ENCODE data around the gene DGKE.

DGKE gene

GRCh38 chr17:56887552-56888467 is 53.9 kb downstream of the DGKE start:
- in situ Hi-C loops (cut with HindIII; ENCODE audit: low sequenced_read_pairs) = no loop called here

- in situ Hi-C loops (cut with HindIII; ENCODE audit: low sequenced_read_pairs) = no loop called here
Observed at GRCh38 chr17:56890390-56890789, 56.4 kb downstream of the DGKE start.

DNA sequence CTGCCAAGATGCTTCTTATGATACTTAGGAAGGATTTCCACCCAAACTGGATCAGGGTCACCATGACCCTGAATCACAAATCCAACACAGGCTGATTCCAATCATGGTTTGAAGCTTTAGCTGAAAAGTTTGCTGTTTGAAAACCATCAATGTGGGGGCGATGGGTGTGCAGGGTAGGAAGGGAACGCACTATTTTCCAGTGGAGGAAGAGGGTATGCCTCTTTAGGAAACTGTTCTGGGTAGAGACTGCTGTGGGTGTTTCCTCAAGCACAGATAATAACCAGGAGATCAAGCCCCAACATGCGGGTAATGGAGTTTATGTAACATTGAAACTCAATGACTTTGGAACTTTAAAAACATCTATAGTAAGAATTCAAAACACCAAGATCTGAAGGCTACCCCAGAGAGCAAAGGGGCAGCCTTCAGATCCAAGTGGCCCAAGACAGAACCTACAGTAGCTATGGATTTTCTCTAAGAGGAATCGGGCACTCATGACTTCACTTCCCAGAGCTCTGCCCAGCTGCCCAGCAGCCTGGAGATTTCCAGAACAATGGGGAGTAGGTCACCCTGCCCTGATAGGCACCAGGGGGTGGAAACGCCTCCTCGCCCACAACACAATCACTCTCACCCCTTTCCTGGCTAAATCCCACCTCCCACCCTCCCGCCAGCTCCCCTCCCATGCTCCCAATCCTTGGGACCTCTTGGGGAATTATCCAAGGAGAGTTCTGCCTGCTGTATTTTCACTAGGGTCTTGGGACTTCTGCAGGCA is 57.1 kb downstream of the DGKE start:
- in situ Hi-C loops (cut with HindIII; ENCODE audit: low sequenced_read_pairs) = no loop called here

- in situ Hi-C loops (cut with HindIII; ENCODE audit: low sequenced_read_pairs) = no loop called here
Observed at GRCh38 chr17:56891751-56892150, 57.8 kb downstream of the DGKE start.

DNA sequence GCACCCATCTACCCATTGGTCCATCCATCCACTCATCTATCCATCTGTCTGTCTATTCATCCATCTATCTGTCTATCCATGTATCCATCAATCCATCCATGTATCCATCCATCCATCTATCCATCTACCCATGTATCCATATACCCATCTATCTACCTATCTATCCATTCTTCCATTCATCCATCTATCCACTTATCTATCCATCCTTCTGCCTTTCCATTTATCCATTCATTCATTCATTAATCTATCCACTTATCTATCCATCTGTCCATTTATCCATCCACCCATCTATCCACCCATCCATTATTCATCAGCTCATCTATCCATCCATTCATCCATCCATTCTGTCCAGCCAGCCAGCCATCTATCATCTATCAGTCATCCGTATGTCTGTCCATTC is 58.4 kb downstream of the DGKE start:
- in situ Hi-C loops (cut with HindIII; ENCODE audit: low sequenced_read_pairs) = no loop called here

DNA sequence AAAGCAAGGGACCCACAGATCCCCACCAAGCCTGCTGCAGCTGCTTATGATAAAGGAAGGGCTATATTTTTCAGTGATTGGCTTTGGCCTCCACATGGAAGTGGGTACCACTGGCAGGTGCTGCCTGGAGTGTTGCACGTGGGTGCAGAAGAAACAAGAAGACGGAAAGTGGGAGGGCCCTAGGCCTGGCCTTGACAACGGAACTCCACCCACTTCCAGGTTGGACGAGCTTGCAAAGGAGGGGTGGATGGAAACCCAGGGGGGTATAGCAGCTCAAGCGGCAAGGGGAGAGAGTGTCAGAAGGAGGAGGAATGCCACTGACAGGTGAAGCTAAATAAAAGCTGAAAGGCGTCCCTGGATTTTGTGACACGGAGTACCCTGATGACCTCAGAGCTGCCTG is 59.6 kb downstream of the DGKE start:
- in situ Hi-C loops (cut with HindIII; ENCODE audit: low sequenced_read_pairs) = no loop called here

DNA sequence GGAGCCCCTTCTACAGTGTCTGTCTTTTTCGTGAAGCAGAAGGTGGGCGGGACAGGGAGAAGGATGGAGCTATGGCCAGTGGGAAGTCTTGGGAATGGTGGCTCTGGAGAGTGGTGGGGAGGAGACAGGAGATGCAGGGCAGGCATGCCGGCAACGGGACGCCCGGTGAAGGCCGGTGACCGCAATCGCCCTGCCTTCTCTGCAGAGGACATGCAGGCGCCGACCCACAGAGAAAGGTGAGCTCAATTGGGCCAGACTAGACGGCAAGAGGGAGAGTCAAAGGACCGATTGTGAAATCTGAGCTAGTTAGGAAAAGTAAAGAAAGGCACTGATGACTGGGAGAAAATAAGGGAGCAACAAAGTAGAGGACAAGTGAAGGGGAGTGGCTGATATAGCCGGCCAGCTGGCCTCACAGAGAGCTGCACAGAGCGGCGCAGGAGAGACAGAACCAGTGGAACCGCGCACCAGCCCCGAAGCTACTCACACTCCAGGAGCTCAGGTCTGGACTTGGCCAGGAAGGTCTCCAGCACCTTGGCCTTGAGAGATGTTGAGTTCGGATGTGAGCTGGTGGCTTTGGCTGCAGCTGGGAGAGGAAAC is 61.0 kb downstream of the DGKE start:
- in situ Hi-C loops (cut with HindIII; ENCODE audit: low sequenced_read_pairs) = no loop called here

DNA sequence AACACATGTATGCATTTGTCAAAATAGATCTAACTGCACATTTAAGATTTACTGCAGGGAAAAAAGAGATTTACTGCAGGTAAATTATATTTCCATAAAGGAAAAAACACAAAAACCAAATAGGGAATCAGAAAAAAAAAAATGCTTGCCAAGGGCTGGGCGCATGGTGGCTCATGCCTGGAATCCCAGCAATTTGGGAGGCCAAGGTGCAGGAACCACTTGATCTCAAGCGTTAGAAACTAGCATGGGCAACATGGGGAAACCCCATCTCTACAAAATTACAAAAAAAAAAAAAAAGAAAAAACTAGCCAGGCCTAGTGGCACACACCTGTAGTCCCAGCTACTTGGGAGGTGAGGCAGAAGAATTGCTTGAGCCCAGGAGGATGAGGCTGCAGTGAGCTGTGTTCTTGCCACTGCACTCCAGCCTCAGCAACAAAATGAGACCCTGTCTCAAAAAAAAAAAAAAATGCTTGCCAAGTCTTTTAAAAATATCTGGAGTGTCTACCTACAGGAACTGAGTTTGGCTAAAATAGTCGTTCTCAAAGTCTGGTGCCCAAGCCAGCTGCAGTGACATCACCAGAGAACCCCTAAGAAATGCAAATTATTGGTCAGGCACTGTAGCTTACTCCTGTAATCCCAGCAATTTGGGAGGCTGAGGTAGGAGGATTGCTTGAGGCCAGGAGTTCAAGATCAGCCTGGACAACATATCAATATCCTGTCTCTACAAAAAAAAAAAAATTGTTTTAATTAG is 62.4 kb downstream of the DGKE start:
- in situ Hi-C loops (cut with HindIII; ENCODE audit: low sequenced_read_pairs) = no loop called here

DNA sequence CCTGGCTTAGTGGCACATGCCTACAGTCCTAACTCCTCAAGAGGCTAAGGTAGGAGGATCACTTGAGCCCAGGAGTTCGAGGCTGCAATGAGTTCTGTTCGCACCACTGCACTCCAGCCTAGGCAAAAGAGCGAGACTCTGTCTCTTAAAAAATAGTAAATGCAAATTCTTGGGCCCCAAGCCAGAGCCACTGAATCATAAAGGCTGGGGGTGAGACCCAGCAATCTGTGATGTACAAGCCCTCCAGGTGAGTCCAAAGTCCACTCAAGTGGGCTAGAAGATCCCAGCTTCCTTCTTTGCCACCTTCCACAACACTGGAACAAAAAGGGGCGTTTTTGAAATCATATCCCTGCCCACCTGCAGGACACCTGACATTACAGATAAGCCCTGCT is 63.0 kb downstream of the DGKE start:
- in situ Hi-C loops (cut with HindIII; ENCODE audit: low sequenced_read_pairs) = no loop called here

DNA sequence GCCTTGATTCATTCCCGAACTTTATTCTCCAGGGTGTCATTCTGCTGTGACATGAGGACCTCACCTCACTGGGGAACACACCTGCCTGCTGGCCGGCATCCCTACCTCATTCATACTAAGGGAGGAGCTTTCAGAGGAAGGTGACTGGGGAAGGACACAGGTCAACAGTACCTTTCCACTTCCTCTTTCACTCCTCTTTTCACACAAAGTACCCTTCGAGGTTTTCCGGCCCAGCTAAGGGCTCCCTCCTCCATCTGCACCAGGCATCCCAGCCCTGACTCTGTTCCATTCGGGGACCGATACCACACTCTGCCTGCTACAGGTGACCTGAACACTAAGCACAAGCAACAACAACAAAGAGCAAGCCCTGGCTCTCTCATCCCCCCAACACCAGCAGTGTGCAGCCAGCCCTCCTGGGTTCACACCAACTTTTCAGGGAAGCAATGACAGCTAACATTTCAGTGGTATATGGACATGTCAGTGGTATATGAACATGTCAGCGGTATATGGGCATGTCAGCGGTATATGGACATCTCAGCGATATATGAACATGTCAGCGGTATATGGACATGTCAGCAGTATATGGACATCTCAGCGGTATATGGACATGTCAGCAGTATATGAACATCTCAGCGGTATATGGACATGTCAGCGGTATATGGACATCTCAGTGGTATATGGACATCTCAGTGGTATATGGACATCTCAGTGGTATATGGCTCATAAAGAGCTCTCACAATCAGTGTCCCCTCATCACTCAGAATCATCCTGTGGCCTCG is 63.9 kb downstream of the DGKE start:
- in situ Hi-C loops (cut with HindIII; ENCODE audit: low sequenced_read_pairs) = no loop called here

DNA sequence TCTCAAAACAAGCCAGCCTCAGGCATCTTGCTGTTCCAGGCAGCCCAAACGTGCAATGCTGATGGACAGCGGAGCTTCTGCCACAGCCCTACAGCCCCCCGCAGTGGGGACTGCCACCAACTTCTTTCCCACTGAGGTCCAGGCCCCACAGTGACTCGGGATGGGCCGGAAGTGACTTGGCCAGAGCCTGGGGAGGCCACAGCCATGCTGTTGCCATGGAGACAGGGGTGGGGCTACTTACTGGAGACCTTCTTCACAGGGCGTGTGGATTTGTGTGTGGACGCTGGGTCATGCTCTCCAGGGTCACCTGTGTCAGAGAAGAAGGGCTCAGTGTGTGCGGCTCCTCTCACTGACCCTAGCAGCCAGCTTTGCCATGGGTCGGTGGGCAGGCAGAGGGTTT is 64.9 kb downstream of the DGKE start:
- in situ Hi-C loops (cut with HindIII; ENCODE audit: low sequenced_read_pairs) = no loop called here

- in situ Hi-C loops (cut with HindIII; ENCODE audit: low sequenced_read_pairs) = no loop called here
Observed at GRCh38 chr17:56899403-56899802, 65.5 kb downstream of the DGKE start.

GRCh38 chr17:56902348-56902747 is 68.4 kb downstream of the DGKE start:
- in situ Hi-C loops (cut with HindIII; ENCODE audit: low sequenced_read_pairs) = loop anchor here (5.0 kb wide), 1 partner anchor 50 kb away; no protein-coding TSS in a partner anchor

DNA sequence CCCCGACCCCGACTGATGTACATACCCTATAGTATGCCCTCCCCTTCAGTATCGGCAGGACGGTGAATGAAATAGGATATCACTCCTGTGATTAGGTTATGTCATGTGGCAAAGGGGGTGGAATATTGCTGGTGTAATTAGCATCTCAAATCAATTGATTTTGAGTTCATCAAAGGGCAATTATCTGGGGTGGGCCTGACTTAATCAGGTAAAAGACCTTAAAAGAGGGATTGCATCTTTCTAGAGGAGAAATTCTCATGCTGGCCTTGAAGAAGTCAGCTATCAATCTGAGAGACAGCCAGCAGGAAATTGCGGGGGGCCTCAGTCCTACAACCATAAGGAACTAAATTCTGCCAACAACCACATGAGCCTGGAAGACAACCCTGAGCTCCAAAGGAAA is 69.6 kb downstream of the DGKE start:
- in situ Hi-C loops (cut with HindIII; ENCODE audit: low sequenced_read_pairs) = loop anchor here (5.0 kb wide), 1 partner anchor 51 kb away; no protein-coding TSS in a partner anchor

GRCh38 chr17:56908001-56908542 is 74.1 kb downstream of the DGKE start:
- in situ Hi-C loops (cut with HindIII; ENCODE audit: low sequenced_read_pairs) = no loop called here

GRCh38 chr17:56909742-56910508 is 76.0 kb downstream of the DGKE start:
- in situ Hi-C loops (cut with HindIII; ENCODE audit: low sequenced_read_pairs) = no loop called here

DNA sequence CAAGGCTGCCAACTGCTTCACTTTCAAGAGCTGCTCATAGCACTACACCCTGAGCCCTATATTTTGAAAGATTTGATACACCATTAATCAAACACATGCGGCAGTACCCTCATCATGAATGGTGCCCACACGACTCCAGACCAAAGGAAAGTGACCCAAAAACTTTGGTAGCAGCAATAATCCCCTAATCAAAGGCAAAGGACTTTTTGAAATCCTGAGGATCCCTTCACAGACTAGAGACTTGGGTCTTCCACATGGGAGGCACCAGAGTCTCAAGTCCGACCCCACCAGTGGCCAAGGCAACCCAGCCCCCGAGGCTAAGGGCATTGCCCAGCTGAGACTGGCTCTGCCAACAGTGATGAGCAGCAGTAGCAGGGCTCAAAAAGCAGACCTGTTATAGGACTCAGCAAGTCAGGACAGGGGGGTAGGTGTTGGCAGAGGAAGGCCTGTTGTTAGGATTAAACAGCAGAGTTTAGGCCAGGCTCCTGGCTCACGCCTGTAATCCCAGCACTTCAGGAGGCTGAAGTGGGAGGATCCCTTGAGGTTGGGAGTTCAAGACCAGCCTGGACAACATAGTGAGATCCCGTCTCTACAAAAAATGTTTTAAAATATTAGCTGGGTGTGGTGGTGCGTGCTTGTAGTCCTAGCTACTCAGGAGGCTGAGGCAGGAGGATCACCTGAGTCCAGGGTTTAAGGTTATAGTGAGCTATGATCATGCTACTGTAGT is 76.7 kb downstream of the DGKE start:
- in situ Hi-C loops (cut with HindIII; ENCODE audit: low sequenced_read_pairs) = no loop called here
